Liver (tissue), 3 donors: ENCODE measurements around the gene SRXN1.

Experiments used
- CTCF ChIP-seq: fragments of 150-350 bp; IDR thresholded peaks from 2 replicates; pipeline ENCODE4 v1.5.1; 2017; ENCODE audit warnings: improper control_type of control experiment, low read depth, low read length; ENCODE audit not compliant: missing input control
- HNF4G ChIP-seq: IDR thresholded peaks from 2 replicates; pipeline ENCODE4 v1.6.1; 2016; ENCODE audit warnings: antibody characterized with exemption
- RXRA ChIP-seq, 2 donors: IDR thresholded peaks; 2 replicates each; pipeline ENCODE4 v1.6.1; 2017 to 2018; ENCODE audit warnings: antibody characterized with exemption in 2 of 2, mild to moderate bottlenecking in 1 of 2
- ZBTB33 ChIP-seq: IDR thresholded peaks from 2 replicates; pipeline ENCODE4 v1.6.1; 2016; ENCODE audit warnings: antibody characterized with exemption
- donor health status: healthy.
- donor health status: healthy.

- TF ChIP-seq ZBTB33 (no peak), RXRA (IDR thresholded peaks at IDR 0.05) (no peak), HNF4G (no peak), CTCF (no peak)
Measured at GRCh38 chr20:621125-621756, 31.8 kb downstream of the SRXN1 start.
